Muscle of back (tissue), 11 donors: Measurements from ENCODE around the gene RAB11FIP4. TPM values are rescaled to one million over a fixed set of nuclear protein-coding genes. Genes with fewer than 3 reads are reported as not detected.
A peak's percentile ranks its signal among the peaks of the same experiment; 100 is the strongest.

Experiments
- DNase-seq, 3 donors: peaks; one replicate each; pipeline versions ENCODE4 v3.0.0 to v3.0.0-alpha.2; 2013
- polyA plus RNA-seq, 10 donors: library from polyadenylated mRNA; unstranded; fragments of 120-200 nt; gene quantifications; one replicate each; pipeline ENCODE4 v1.2.1, GENCODE V29; 2013; ENCODE audit not compliant: insufficient read length in 10 of 10

RAB11FIP4 gene
- polyA plus RNA-seq, 10 donors = 0.39 to 1.7 (median 0.85) TPM

DNA sequence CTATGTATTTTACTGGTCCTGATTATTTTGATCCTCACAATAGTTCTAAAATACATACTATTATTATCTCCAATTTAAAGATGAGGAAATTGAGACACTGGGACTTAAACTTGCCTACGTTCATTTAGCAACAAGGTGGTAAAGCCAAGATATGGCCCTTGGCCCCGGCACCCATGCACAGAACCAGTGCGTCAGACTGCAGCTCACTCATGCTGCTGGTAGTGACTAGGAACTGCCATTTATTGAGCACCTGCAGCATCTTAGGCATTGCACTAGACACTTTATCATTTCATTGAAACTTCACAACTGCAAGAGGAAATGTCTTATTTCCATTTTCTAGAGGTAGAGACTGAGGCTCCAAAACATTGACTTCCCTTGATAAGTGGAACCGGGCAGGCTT is 93.3 kb downstream of the RAB11FIP4 start:
- DNase-seq = no peak

DNA sequence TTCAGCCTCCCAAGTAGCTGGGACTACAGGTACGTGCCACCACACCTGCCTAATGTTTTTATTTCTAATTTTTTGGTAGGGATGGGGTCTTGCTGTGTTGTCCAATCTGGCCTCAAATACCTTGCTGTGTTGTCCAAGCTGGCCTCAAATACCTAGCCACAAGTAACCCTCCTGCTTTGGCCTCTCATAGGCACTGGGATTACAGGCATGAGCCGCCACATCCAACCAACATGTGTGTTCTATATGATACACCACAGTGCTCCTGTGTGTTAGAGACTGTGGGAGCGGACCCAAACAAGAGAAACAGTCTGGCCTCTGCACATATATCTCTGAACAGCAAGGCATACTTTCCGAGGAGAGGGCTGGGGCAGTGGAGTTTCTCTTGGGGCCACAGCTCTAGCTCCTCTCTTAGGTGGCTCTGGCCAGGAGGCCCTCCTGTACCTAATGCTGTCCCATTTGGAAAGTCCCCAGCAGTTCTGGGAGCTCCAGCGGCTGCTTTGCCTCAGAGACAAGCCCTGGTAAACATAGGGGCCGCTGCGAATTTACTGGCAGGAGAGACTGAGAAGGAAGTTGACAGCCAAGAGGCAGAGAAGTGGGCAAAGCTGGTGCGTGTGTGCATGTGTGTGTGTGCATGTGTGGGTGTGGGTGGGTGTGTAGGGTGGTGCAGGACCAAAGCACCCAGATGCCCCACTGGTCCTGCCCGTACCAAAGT is 95.0 kb downstream of the RAB11FIP4 start:
- DNase-seq = no peak

DNA sequence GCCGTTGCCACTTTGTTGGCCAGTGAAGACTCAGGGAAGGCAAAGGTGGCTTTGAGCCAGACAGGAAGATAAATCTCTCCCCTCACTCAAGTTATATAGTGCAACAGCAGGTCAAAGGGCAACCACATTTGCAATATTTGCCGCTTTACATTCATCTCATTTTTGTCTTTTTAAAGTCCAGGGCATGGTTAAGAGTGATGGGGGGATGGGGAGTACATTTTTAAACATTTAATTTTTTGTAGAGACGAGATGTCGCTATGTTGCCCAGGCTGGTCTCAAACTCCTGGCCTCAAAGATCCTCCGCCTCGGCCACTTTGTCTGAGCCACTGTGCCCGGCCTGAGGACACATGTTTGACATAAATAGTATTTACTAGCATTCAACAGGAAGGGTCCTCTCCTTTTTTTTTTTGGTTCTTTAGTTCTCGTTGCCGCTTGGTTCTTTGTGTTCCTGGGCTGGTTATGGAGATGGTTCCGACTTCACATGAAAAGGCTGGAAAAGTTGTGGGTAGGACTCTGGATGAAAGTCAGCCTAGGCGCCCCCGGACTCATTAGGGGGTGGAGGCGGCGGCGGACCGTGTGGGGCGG is 95.7 kb downstream of the RAB11FIP4 start:
- no peak for DNase-seq

- peak in 2 of 3 donors; percentile 47 to 55 for DNase-seq
Observed at GRCh38 chr17:31487648-31488263, 96.3 kb downstream of the RAB11FIP4 start.

GRCh38 chr17:31488264-31488981 is 96.9 kb downstream of the RAB11FIP4 start:
- DNase-seq = no peak

GRCh38 chr17:31488982-31489294 is 97.5 kb downstream of the RAB11FIP4 start:
- DNase-seq = no peak

DNA sequence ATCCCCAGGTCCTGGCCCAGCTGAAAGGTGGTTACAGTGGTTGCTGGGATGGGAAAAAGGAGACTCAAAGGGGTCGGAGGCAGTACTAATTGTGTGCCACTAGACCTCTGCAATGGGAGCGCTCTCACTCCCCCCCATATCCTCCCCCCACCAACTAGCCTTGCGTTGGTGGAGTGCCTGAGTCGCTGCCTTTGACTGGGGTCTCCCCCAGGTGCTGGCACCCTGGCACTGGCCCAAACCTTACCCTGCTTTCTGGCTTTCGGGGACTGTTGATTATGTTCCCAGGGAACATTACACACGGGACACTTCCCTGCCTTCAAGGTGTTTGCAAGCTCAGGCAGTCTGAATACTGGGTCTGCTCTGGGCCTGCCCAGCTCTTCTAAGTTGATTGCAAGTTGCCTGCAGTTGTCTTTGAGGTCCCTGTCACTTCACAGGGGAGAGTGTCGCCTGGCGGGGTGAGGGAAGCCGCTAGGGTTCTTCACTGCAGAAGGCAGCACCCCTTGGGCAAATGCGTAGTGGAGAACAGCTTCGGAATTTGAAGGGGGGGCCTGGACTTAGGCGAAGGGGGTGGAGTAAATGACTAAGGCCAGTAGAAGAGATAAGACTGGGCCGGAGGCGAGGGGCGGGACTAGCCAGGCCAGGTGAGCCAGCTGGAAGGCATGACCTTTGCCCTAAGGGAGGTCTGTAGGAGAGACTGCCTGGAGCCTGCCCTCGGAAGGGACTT is 98.0 kb downstream of the RAB11FIP4 start:
- no peak for DNase-seq

GRCh38 chr17:31490019-31490650 is 98.7 kb downstream of the RAB11FIP4 start:
- no peak for DNase-seq

DNA sequence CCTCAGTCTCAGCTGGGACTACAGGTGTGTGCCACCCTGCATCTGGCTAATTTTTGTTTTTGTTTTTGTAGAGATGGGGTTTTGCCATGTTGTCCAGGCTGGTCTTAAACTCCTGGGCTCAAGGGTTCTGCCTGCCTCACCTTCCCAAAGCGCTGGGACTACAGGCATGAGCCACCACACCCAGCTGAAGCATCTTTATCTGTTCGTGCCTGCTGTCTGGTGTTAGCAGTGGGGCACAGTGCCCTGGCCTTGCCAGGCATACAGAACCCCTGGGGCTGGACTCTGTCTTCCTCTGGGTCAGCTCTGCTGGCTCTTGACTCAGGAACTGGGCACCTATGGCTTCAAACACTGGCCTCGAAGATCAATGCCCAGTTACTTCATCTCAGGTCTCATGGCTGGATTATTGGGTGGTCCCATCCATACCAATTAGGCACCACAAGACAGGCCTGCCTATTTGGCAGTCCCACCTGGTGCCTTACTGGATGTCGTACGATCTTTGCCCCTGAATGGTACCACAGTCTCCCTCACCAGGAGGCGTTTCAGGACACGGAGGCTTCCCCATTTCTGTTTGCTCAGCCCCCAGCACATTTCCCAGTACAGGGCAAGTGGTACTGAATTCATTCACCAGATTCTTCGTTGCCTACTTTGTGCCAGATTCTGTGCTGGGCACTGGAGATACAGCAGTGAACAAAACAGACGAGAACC is 99.3 kb downstream of the RAB11FIP4 start:
- DNase-seq = no peak

DNA sequence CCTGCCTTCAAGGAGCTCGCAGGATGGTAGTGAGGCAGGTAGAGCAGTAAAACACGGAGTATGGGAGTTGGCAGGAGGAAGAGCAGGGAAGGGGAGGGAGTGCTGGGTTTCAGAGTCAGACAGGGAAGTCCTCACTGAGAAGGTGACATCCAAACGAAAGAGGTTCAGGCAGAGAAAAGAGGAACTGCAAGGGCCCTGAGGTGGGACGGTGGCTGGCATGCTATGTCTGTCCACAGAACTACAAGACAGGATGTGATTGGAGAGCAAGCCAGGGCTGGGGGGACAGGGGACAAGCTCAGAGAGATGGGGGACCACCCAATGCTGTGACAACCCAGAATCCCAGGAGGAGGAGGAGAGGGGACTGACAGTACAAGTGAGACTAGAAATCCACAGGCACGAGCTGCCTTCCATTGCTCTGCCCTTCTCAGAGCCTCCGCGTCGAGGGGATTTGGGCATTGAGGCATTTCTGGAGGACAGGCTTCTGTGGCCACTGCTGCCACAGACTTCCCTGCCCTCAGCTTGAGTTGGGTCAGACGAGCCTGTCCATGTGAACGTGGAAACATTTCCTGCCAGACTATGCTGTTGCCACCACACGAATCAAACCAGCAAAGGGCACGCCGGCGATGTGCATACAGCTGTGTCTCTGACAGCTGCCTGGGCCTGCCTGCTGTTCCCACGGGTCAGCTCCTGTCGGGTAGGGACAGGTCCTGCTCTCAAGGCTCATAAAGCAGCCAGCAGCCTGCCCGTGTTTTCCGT is 100.1 kb downstream of the RAB11FIP4 start:
- DNase-seq = no peak

- no peak for DNase-seq
Observed at GRCh38 chr17:31492206-31492605, 100.7 kb downstream of the RAB11FIP4 start.

GRCh38 chr17:31492880-31493655 is 101.6 kb downstream of the RAB11FIP4 start:
- DNase-seq = no peak

DNA sequence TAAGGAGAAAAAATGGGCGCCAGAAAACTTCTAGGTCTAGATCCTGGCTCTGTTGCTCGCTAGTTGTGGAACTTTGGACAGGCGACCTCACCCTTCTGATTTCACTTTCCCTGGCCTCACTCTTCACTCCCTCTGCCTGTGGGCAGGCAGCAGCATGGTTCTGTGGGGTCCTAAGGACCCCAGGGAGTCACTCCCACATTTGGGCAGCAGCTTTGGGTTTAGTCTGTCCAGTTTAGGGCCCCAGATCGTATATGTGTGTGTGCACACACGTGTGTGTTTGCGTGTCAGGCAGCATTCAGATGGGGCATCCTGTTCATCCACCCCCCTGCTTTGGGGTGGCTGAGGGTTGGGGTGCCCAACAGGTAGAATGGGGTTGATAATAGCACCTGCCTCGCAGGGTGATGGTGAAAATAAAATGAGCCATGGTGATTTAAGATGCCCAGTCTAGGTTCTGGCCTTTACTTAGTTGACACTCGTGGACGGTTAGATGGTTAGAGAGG is 102.2 kb downstream of the RAB11FIP4 start:
- no peak for DNase-seq

- DNase-seq = no peak
Observed at GRCh38 chr17:31494259-31495021, 103.0 kb downstream of the RAB11FIP4 start.

- DNase-seq = no peak
Observed at GRCh38 chr17:31495022-31495885, 103.8 kb downstream of the RAB11FIP4 start.

DNA sequence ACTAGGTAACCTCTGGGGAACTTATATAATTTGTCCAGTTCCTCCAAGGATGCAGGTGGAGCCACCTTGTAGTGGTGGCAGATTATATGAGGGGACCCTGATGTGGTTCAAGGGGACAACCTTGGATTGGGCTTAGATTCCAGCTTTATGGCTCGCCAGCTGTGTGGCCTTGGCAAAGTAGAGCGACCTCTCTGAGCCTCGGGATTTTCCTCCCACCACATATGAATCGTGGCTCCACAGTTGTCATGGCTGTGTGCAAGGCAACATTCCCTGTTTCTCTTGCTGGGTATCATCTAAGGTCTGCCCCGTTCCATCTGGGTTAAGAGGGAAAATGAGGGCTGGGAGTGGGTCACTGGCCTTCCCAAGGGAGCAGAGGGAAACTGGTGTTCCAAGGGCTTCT is 104.6 kb downstream of the RAB11FIP4 start:
- no peak for DNase-seq

- DNase-seq = no peak
Observed at GRCh38 chr17:31496601-31497000, 105.1 kb downstream of the RAB11FIP4 start.
